ENCODE data around the gene SCFD1. TPM values are rescaled to one million over a fixed set of nuclear protein-coding genes. Genes with fewer than 3 reads are reported as not detected.
"Not testable (repeated sequence)": the region's sequence is repeated elsewhere in the genome, so short reads cannot be mapped to it uniquely, and the experiment has no call there.

Gene SCFD1
- total RNA-seq, result 10 to 100 TPM; 59.2 to 61.7 TPM

DNA sequence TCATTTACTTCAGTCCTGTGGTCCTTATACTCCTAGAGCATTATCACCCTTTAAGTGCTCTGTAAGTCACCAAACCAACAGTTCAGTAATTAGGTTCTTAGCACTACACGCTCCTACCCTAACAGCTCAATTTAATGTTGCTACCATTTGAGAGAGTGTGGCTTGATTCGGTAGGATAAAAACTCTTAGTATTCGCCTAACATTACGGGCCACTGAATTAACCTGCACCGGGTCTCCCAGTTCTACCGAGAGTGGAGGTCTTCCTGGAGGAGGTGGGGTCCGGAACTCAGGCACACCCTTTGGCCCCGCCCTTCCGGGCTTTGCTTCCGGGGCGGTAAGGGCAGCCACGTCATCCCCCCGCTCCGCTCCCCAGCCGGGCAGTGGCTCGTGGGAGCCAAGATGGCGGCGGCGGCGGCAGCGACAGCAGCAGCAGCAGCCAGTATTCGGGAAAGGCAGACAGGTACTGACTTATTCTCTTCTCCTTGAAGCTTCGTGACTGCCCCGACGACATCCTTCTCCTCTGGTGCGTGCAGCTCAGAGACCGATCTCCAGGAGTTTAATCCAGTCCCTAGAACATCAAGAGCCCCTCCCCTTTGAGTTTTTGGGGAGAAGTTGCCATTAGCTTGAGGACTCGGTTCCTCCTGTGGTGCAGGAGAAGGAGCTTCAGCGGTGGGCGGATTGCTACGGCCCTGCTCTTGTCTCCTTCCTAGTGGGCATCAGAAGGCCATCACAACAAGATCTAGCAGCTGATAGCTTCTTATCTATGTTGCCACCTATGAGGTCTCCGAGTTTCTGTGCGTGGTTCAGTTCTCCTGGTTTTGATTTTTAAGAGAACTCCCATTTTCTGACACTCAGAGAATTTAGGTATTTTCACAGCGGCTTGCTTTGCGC lies at the start of gene SCFD1:
Gene SCFD1 (plus strand): TSS at position 380 of the 891 bp plus-strand sequence. CDS start 20 bp downstream, at position 400.
- POLR2A ChIA-PET, result interaction anchor here (0.7 to 0.8 kb wide), 2 partner anchors 76 to 404 kb away, joined by 3 read pairs; partner anchors contain the start of genes AP4S1 and STRN3
- Mint-ChIP-seq H3K4me1 (peaks cover 31% of the 10 kb centered on the region), H3K4me3 (peak within 1 kb of the TSS; percentile 88), H3K27ac (peak within 1 kb of the TSS; percentile 96), H3K27me3 (no peaks in the 10 kb centered on the region), H3K36me3 (ENCODE audit: low read depth) (peaks cover 19% of the 10 kb centered on the region), H3K9me3 (no peaks in the 10 kb centered on the region)
- CTCF ChIA-PET, result interaction anchor here (0.5 to 1.7 kb wide), 8 partner anchors 8 to 541 kb away, joined by 3 to 4 read pairs (median 3); no protein-coding TSS in a partner anchor
- DNase-seq, result peak; percentile 95

- no peak for DNase-seq
- ChIA-PET CTCF (no interaction called here), POLR2A (no interaction called here)
- no peak overlapping the region for H3K27ac Mint-ChIP-seq
- H3K36me3 Mint-ChIP-seq (ENCODE audit: low read depth), result peaks cover 38% of the 10 kb centered on the region
- H3K9me3 Mint-ChIP-seq, result no peaks in the 10 kb centered on the region
- peaks cover 55% of the 10 kb centered on the region for H3K4me1 Mint-ChIP-seq
- no peaks in the 10 kb centered on the region for H3K27me3 Mint-ChIP-seq
- H3K4me3 Mint-ChIP-seq, result no peak overlapping the region
Observed at GRCh38 chr14:30572771-30573170, 49.3 kb upstream of the SCFD1 start.

- Mint-ChIP-seq H3K4me3 (no peak overlapping the region), H3K4me1 (peaks cover 51% of the 10 kb centered on the region), H3K9me3 (no peaks in the 10 kb centered on the region), H3K36me3 (ENCODE audit: low read depth) (peaks cover 42% of the 10 kb centered on the region), H3K27me3 (no peaks in the 10 kb centered on the region), H3K27ac (no peak overlapping the region)
- no peak for DNase-seq
- CTCF ChIA-PET, result no interaction called here
- POLR2A ChIA-PET, result no interaction called here
Observed at GRCh38 chr14:30573226-30573814, 48.8 kb upstream of the SCFD1 start.

- no peak for DNase-seq
- Mint-ChIP-seq H3K4me1 (peaks cover 51% of the 10 kb centered on the region), H3K36me3 (ENCODE audit: low read depth) (peaks cover 45% of the 10 kb centered on the region), H3K9me3 (no peaks in the 10 kb centered on the region), H3K4me3 (no peak overlapping the region), H3K27ac (no peak overlapping the region), H3K27me3 (no peaks in the 10 kb centered on the region)
- ChIA-PET POLR2A (no interaction called here), CTCF (no interaction called here)
Observed at GRCh38 chr14:30573966-30574365, 48.2 kb upstream of the SCFD1 start.

GRCh38 chr14:30574777-30575176 lies 47.3 kb upstream of the SCFD1 start:
- POLR2A ChIA-PET, H3K9me3 Mint-ChIP-seq, H3K27ac Mint-ChIP-seq, DNase-seq, H3K4me3 Mint-ChIP-seq, CTCF ChIA-PET, H3K27me3 Mint-ChIP-seq: not testable (repeated sequence)
- Mint-ChIP-seq H3K36me3 (ENCODE audit: low read depth) (peaks cover 40% of the 10 kb centered on the region), H3K4me1 (peaks cover 46% of the 10 kb centered on the region)

DNA sequence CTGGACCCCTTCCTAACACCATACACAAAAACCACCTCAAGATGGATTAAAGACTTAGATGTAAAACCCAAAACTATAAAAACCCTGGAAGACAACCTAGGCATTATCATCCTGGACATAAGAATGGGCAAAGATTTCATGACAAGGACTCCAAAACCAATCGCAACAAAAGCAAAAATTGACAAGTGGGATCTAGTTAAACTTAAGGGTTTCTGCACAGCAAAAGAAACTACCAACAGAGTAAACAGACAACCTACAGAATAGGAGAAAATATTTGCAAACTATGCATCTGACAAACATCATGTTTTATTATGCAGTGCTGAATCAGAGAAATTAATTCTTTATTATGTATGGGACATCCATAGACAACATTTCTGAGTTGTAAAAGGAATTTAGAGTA lies 45.8 kb upstream of the SCFD1 start:
- Mint-ChIP-seq H3K4me1 (peaks cover 31% of the 10 kb centered on the region), H3K36me3 (ENCODE audit: low read depth) (peaks cover 36% of the 10 kb centered on the region)
- H3K27me3 Mint-ChIP-seq, POLR2A ChIA-PET, DNase-seq, H3K4me3 Mint-ChIP-seq, H3K27ac Mint-ChIP-seq, H3K9me3 Mint-ChIP-seq: not testable (repeated sequence)
- CTCF ChIA-PET, result interaction anchor here (0.7 kb wide), 1 partner anchor 217 kb away, joined by 4 read pairs; no protein-coding TSS in a partner anchor

- Mint-ChIP-seq H3K4me3 (no peak overlapping the region), H3K36me3 (ENCODE audit: low read depth) (peaks cover 48% of the 10 kb centered on the region), H3K27me3 (no peaks in the 10 kb centered on the region), H3K9me3 (peaks cover 18% of the 10 kb centered on the region), H3K27ac (no peak overlapping the region), H3K4me1 (peaks cover 23% of the 10 kb centered on the region)
- CTCF ChIA-PET, result no interaction called here
- no peak for DNase-seq
- POLR2A ChIA-PET, result no interaction called here
Observed at GRCh38 chr14:30580616-30581282, 41.4 kb upstream of the SCFD1 start.

DNA sequence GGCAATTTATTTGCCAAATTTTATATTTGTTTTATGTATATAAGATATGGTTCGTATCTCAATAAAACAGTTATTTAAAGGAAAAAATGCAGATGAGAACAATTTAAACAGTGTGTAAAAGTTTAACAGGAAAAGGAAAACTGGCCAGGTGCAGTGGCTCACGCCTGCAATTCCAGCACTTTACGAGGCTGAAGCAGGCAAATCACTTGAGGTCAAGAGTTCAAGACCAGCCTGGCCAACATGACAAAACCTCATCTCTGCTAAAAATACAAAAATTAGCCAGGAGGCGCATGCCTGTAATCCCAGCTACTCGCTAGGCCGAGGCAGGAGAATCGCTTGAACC lies 40.9 kb upstream of the SCFD1 start:
- Mint-ChIP-seq H3K4me1 (peaks cover 20% of the 10 kb centered on the region), H3K4me3 (no peak overlapping the region), H3K27me3 (no peaks in the 10 kb centered on the region), H3K27ac (no peak overlapping the region), H3K36me3 (ENCODE audit: low read depth) (peaks cover 48% of the 10 kb centered on the region), H3K9me3 (peaks cover 18% of the 10 kb centered on the region)
- ChIA-PET POLR2A (no interaction called here), CTCF (no interaction called here)
- no peak for DNase-seq

GRCh38 chr14:30582376-30582775 lies 39.7 kb upstream of the SCFD1 start:
- Mint-ChIP-seq H3K4me1 (peaks cover 19% of the 10 kb centered on the region), H3K36me3 (ENCODE audit: low read depth) (peaks cover 55% of the 10 kb centered on the region), H3K27me3 (no peaks in the 10 kb centered on the region), H3K9me3 (peaks cover 18% of the 10 kb centered on the region), H3K4me3 (no peak overlapping the region), H3K27ac (no peak overlapping the region)
- ChIA-PET CTCF (no interaction called here), POLR2A (no interaction called here)
- no peak for DNase-seq

DNA sequence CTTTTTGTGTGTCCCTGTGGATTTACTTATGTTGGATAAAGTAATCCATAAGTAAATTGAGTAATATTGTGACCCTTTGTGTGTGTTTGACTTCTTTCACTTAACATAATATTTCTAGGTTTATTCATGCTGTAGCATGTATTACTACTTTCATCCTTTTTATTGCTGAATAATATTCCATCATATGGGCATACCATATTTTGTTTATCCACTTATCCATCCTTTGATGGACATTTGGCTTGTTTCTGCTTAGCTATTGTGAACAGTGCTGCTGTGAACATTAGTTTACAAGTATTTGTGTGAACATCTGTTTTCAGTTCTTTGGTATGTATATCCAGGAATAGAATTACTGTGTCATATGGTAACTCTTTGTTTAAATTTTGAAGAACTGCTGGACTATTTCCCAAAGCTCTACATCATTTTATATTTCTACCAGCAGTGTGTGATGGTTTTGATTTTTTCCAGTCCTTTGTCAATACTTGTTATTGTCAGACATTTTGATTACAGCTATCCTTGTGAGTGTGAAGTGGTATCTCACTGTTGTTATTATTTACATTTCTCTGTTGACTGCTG lies 38.0 kb upstream of the SCFD1 start:
- POLR2A ChIA-PET, result no interaction called here
- Mint-ChIP-seq H3K36me3 (ENCODE audit: low read depth) (peaks cover 49% of the 10 kb centered on the region), H3K27me3 (no peaks in the 10 kb centered on the region), H3K4me1 (peaks cover 15% of the 10 kb centered on the region), H3K4me3 (no peak overlapping the region), H3K9me3 (peaks cover 18% of the 10 kb centered on the region), H3K27ac (no peak overlapping the region)
- DNase-seq, result no peak
- CTCF ChIA-PET, result no interaction called here

GRCh38 chr14:30585204-30585603 lies 36.9 kb upstream of the SCFD1 start:
- peaks cover 15% of the 10 kb centered on the region for H3K4me1 Mint-ChIP-seq
- POLR2A ChIA-PET, result no interaction called here

GRCh38 chr14:30587141-30587540 lies 35.0 kb upstream of the SCFD1 start:
- no peak for DNase-seq
- Mint-ChIP-seq H3K36me3 (ENCODE audit: low read depth) (peaks cover 68% of the 10 kb centered on the region), H3K9me3 (peaks cover 18% of the 10 kb centered on the region), H3K4me1 (peaks cover 15% of the 10 kb centered on the region), H3K27ac (no peak overlapping the region), H3K4me3 (no peak overlapping the region), H3K27me3 (no peaks in the 10 kb centered on the region)
- CTCF ChIA-PET, result no interaction called here
- POLR2A ChIA-PET, result no interaction called here

More at GRCh38 chr14:30585204-30585603, 36.9 kb upstream of the SCFD1 start:
- CTCF ChIA-PET, result interaction anchor here (0.5 kb wide), 1 partner anchor 47 kb away, joined by 3 read pairs; no protein-coding TSS in a partner anchor
- Mint-ChIP-seq H3K4me3 (no peak overlapping the region), H3K27ac (no peak overlapping the region), H3K27me3 (no peaks in the 10 kb centered on the region), H3K9me3 (peaks cover 18% of the 10 kb centered on the region), H3K36me3 (ENCODE audit: low read depth) (peaks cover 58% of the 10 kb centered on the region)
- no peak for DNase-seq

DNA sequence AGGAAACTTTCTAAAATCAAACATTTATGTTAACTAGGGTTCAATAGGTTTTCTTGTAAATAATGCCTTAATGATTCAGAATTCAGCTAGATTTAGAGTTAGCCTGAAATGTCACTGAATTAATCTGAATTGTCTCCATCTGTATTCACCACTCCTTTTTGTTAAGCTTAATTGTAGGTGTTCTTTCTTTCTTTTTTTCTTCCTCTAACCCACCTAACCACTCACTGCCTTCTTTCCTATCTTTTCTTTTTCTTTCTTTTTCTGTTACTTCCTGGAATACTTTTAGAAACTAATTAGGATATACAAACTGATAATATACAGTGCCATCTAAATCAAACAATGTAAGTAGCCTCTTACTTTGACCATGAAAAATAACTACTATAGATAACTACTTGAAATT lies 33.2 kb upstream of the SCFD1 start:
- Mint-ChIP-seq H3K9me3 (peaks cover 12% of the 10 kb centered on the region), H3K36me3 (ENCODE audit: low read depth) (peaks cover 64% of the 10 kb centered on the region), H3K4me1 (peaks cover 12% of the 10 kb centered on the region), H3K4me3 (no peak overlapping the region), H3K27ac (no peak overlapping the region), H3K27me3 (no peaks in the 10 kb centered on the region)
- no peak for DNase-seq
- ChIA-PET POLR2A (no interaction called here), CTCF (no interaction called here)

Measured in activated CD4-positive, alpha-beta T cell treated with anti-CD3 and anti-CD28 coated beads, Interleukin-2, amount 10 ng/mL, durations not matched to agents 7 days and 5 days (primary cell).